NT2/D1 (cell line): Measurements from ENCODE around the gene PTN.

ENCODE experiments used
- DNase-seq: peaks from one replicate; pipeline ENCODE4 v3.0.0-alpha.2; 2011; ENCODE audit warnings: low read depth, low spot score
- H3K27me3 ChIP-seq: 2 replicates; pipeline ENCODE4 v1.6.0; 2011; ENCODE audit warnings: mild to moderate bottlenecking; ENCODE audit not compliant: insufficient read length, insufficient read depth
- H3K36me3 ChIP-seq: 2 replicates; pipeline ENCODE4 v1.6.1; 2011; ENCODE audit warnings: mild to moderate bottlenecking, low read length, mixed read lengths; ENCODE audit not compliant: insufficient read depth, insufficient read length
- H3K4me1 ChIP-seq: 2 replicates; pipeline ENCODE4 v1.5.1; 2011; ENCODE audit not compliant: insufficient read depth, insufficient read length
- H3K4me3 ChIP-seq: 2 replicates; pipeline ENCODE4 v1.5.1; 2011; ENCODE audit warnings: low read depth; ENCODE audit not compliant: insufficient read length
- H3K9ac ChIP-seq: 2 replicates; pipeline ENCODE4 v1.6.0; 2011; ENCODE audit warnings: low read depth; ENCODE audit not compliant: insufficient read length
- H3K9me3 ChIP-seq: 2 replicates; pipeline ENCODE4 v1.5.1; 2011; ENCODE audit warnings: mild to moderate bottlenecking, low read length; ENCODE audit not compliant: insufficient read depth
- SUZ12 ChIP-seq: IDR thresholded peaks from 2 replicates; pipeline ENCODE4 v1.6.1; 2011; ENCODE audit not compliant: insufficient read length, insufficient read depth; ENCODE audit errors: extremely low read depth
- YY1 ChIP-seq: IDR thresholded peaks from 2 replicates; pipeline ENCODE4 v1.6.1; 2011; ENCODE audit not compliant: insufficient read length, insufficient read depth
- ZNF274 ChIP-seq: IDR thresholded peaks from 2 replicates; pipeline ENCODE4 v1.6.1; 2011; ENCODE audit warnings: mild to moderate bottlenecking, low read depth, low read length

The PTN gene

GRCh38 chr7:137235434-137235833, 108.1 kb downstream of the PTN start:
- Histone ChIP-seq H3K9me3 (no peaks in the 10 kb centered on the region), H3K4me3 (no peak overlapping the region), H3K4me1 (no peaks in the 10 kb centered on the region), H3K36me3 (no peaks in the 10 kb centered on the region), H3K27me3 (no peaks in the 10 kb centered on the region), H3K9ac (no peak overlapping the region)
- no peak for DNase-seq
- TF ChIP-seq ZNF274 = no peak
- no peak for TF ChIP-seq YY1
- no peak for TF ChIP-seq SUZ12

GRCh38 chr7:137231167-137231566, 112.4 kb downstream of the PTN start:
- TF ChIP-seq ZNF274 (no peak), SUZ12 (no peak), YY1 (no peak)
- H3K4me1 ChIP-seq = no peaks in the 10 kb centered on the region
- no peaks in the 10 kb centered on the region for H3K36me3 ChIP-seq
- H3K9me3 ChIP-seq = no peaks in the 10 kb centered on the region
- no peak overlapping the region for H3K4me3 ChIP-seq
- H3K27me3 ChIP-seq = no peaks in the 10 kb centered on the region
- no peak for DNase-seq
- H3K9ac ChIP-seq = no peak overlapping the region

GRCh38 chr7:137221467-137221866, 122.1 kb downstream of the PTN start:
- Histone ChIP-seq H3K36me3 (no peaks in the 10 kb centered on the region), H3K9me3 (no peaks in the 10 kb centered on the region), H3K4me3 (no peak overlapping the region), H3K9ac (no peak overlapping the region), H3K27me3 (no peaks in the 10 kb centered on the region), H3K4me1 (no peaks in the 10 kb centered on the region)
- no peak for DNase-seq
- TF ChIP-seq ZNF274 (no peak), YY1 (no peak), SUZ12 (no peak)

GRCh38 chr7:137213744-137214143, 129.8 kb downstream of the PTN start:
- no peak for DNase-seq
- TF ChIP-seq ZNF274 (no peak), SUZ12 (no peak), YY1 (no peak)
- Histone ChIP-seq H3K4me3 (no peak overlapping the region), H3K9ac (no peak overlapping the region), H3K36me3 (no peaks in the 10 kb centered on the region), H3K4me1 (no peaks in the 10 kb centered on the region), H3K9me3 (no peaks in the 10 kb centered on the region), H3K27me3 (no peaks in the 10 kb centered on the region)

GRCh38 chr7:137209151-137209817, 134.2 kb downstream of the PTN start:
- no peaks in the 10 kb centered on the region for H3K4me1 ChIP-seq
- no peak overlapping the region for H3K9ac ChIP-seq
- no peaks in the 10 kb centered on the region for H3K27me3 ChIP-seq
- no peak overlapping the region for H3K4me3 ChIP-seq
- TF ChIP-seq SUZ12 (no peak), YY1 (no peak), ZNF274 (no peak)
- no peaks in the 10 kb centered on the region for H3K9me3 ChIP-seq
- DNase-seq = no peak
- H3K36me3 ChIP-seq = no peaks in the 10 kb centered on the region

GRCh38 chr7:137206770-137207169, 136.8 kb downstream of the PTN start:
- TF ChIP-seq ZNF274 (no peak), YY1 (no peak), SUZ12 (no peak)
- Histone ChIP-seq H3K4me1 (no peaks in the 10 kb centered on the region), H3K36me3 (no peaks in the 10 kb centered on the region), H3K4me3 (no peak overlapping the region), H3K27me3 (no peaks in the 10 kb centered on the region), H3K9ac (no peak overlapping the region), H3K9me3 (no peaks in the 10 kb centered on the region)
- no peak for DNase-seq

- no peak for DNase-seq
- Histone ChIP-seq H3K4me1 (no peaks in the 10 kb centered on the region), H3K27me3 (no peaks in the 10 kb centered on the region), H3K9me3 (no peaks in the 10 kb centered on the region), H3K4me3 (no peak overlapping the region), H3K9ac (no peak overlapping the region), H3K36me3 (no peaks in the 10 kb centered on the region)
- no peak for TF ChIP-seq SUZ12
- no peak for TF ChIP-seq YY1
- TF ChIP-seq ZNF274 = no peak
Observed at GRCh38 chr7:137204246-137204645, 139.3 kb downstream of the PTN start.
